Fibroblast of lung (primary cell): ENCODE results near the gene GNLY.

ENCODE experiments used
- CTCF ChIP-seq, 2 donors: IDR thresholded peaks in 1 of 2; conservative IDR thresholded peaks in 1 of 2; 1 replicate in 1 of 2; 2 replicates in 1 of 2; pipeline ENCODE4 v1.5.1; 2011 to 2012; ENCODE audit warnings: low read length in 2 of 2, control low read depth in 1 of 2, inconsistent platforms in 1 of 2, low read depth in 1 of 2, mild to moderate bottlenecking in 1 of 2
- EZH2 ChIP-seq: IDR thresholded peaks from 2 replicates; pipeline ENCODE4 v1.5.1; 2012; ENCODE audit warnings: low read length, control low read depth, mild to moderate bottlenecking; ENCODE audit errors: missing control alignments

- TF ChIP-seq CTCF (conservative IDR thresholded peaks at IDR 0.05 in 1 of 2, IDR thresholded peaks at IDR 0.05 in 1 of 2; ENCODE audit: low read depth in 1 of 2, low read length in 2 of 2): no peak
- no peak for TF ChIP-seq EZH2
Observed at GRCh38 chr2:85729825-85730510, 35.8 kb downstream of the GNLY start.
